Measurements from ENCODE around the gene SH2D7. TPM values are rescaled to one million over a fixed set of nuclear protein-coding genes. Genes with fewer than 3 reads are reported as not detected.

The SH2D7 gene
- polyA plus RNA-seq, 2 of the 4 experiments (the other 2 are of a cell fraction), result not detected

GRCh38 chr15:78104119-78104479 lies 11.7 kb downstream of the SH2D7 start (continued):
- no peak for TF ChIP-seq CHD4 (IDR thresholded peaks at IDR 0.05; ENCODE audit: borderline replicate concordance)
- TF ChIP-seq CTCF (IDR thresholded peaks at IDR 0.05), result no peak
- TF ChIP-seq CBX2 (IDR thresholded peaks at IDR 0.05; ENCODE audit: borderline replicate concordance, low read depth), result no peak
- no peak for TF ChIP-seq HEYL (CRISPR knock-in tag; IDR thresholded peaks at IDR 0.05)

GRCh38 chr15:78104566-78105475 lies 12.5 kb downstream of the SH2D7 start:
- no peak overlapping the region for H3K27ac ChIP-seq
- TF ChIP-seq NR3C1 (IDR thresholded peaks at IDR 0.05) (no peak), RARB (CRISPR knock-in tag; IDR thresholded peaks at IDR 0.05) (no peak), RFX5 (IDR thresholded peaks at IDR 0.05) (no peak), MAX (IDR thresholded peaks at IDR 0.05) (no peak), GATA3 (IDR thresholded peaks at IDR 0.05; ENCODE audit: borderline replicate concordance) (no peak), CHD4 (IDR thresholded peaks at IDR 0.05; ENCODE audit: borderline replicate concordance) (no peak)
- no peak overlapping the region for H3K4me2 ChIP-seq
- 74% methylated on average over 12 of the region's 12 CpGs for WGBS (ENCODE audit: missing lambda C conversion rate)
- no peaks in the 10 kb centered on the region for H3K4me1 ChIP-seq
- POLR2A ChIA-PET, result no interaction called here
- DNase-seq (ENCODE audit: low read depth in 1 of 2, low spot score in 1 of 2) (no peak), ATAC-seq (no peak), FAIRE-seq (no peak)
- CTCF ChIA-PET, result interaction anchor here (1.0 to 11.5 kb wide), 10 partner anchors 8 to 148 kb away, joined by 3 to 265 read pairs (median 75); partner anchors contain the start of genes SH2D7 and TBC1D2B
- H3K4me3 ChIP-seq, result no peak overlapping the region
- H3K9me3 ChIP-seq, result no peaks in the 10 kb centered on the region

GRCh38 chr15:78105476-78106241 lies 13.3 kb downstream of the SH2D7 start:
- Histone ChIP-seq H3K4me3 (no peak overlapping the region), H3K4me2 (no peak overlapping the region), H3K27ac (no peak overlapping the region), H3K9me3 (no peaks in the 10 kb centered on the region), H3K4me1 (no peaks in the 10 kb centered on the region)
- ATAC-seq (no peak), FAIRE-seq (no peak), DNase-seq (ENCODE audit: low read depth in 1 of 2, low spot score in 1 of 2) (no peak)
- ChIA-PET CTCF (interaction anchor here (2.3 to 11.5 kb wide), 9 partner anchors 8 to 149 kb away, joined by 7 to 265 read pairs (median 93); partner anchors contain the start of genes SH2D7 and TBC1D2B), POLR2A (no interaction called here)
- TF ChIP-seq NR3C1 (IDR thresholded peaks at IDR 0.05) (no peak), KDM1A (IDR thresholded peaks at IDR 0.05; ENCODE audit: low read depth) (no peak), MAX (IDR thresholded peaks at IDR 0.05) (no peak), RCOR1 (IDR thresholded peaks at IDR 0.05; ENCODE audit: low read depth, low read length) (no peak), ATOH8 (CRISPR knock-in tag; IDR thresholded peaks at IDR 0.05; ENCODE audit: low read depth) (no peak), ELK1 (IDR thresholded peaks at IDR 0.05; ENCODE audit: low read depth, low read length) (no peak), HOXA7 (CRISPR knock-in tag; IDR thresholded peaks at IDR 0.05) (no peak), ZFP36 (IDR thresholded peaks at IDR 0.05; ENCODE audit: borderline replicate concordance, partially characterized antibody) (no peak), RARB (CRISPR knock-in tag; IDR thresholded peaks at IDR 0.05) (no peak)
- 87% methylated on average over 15 of the region's 16 CpGs for WGBS (ENCODE audit: missing lambda C conversion rate)

Data from A549 (cell line).